HG02973 (cell line): Measurements from ENCODE around the gene STX7.

Source experiments
- ATAC-seq: cut with Tn5 transposase; IDR thresholded peaks from one replicate; pipeline ENCODE4 v1.9.1; 2021; ENCODE audit warnings: moderate library complexity; ENCODE audit not compliant: unreplicated experiment

Gene STX7

GRCh38 chr6:132478266-132478665 lies 34.6 kb downstream of the STX7 start:
- no peak for ATAC-seq

GRCh38 chr6:132476688-132477087 lies 36.2 kb downstream of the STX7 start:
- no peak for ATAC-seq

- ATAC-seq = no peak
These were observed 37.0 kb downstream of the STX7 start for GRCh38 chr6:132475925-132476324.

- ATAC-seq = no peak
These were observed 41.1 kb downstream of the STX7 start for GRCh38 chr6:132471787-132472186.

- ATAC-seq = no peak
These were observed 46.0 kb downstream of the STX7 start for GRCh38 chr6:132466952-132467351.

- peak; percentile 91 for ATAC-seq
These were observed 47.1 kb downstream of the STX7 start for GRCh38 chr6:132465530-132466485.

GRCh38 chr6:132464538-132465256 lies 48.2 kb downstream of the STX7 start:
- no peak for ATAC-seq

GRCh38 chr6:132461958-132462357 lies 51.0 kb downstream of the STX7 start:
- ATAC-seq = no peak

GRCh38 chr6:132459605-132459952 lies 53.3 kb downstream of the STX7 start:
- ATAC-seq = no peak

- no peak for ATAC-seq
These were observed 53.9 kb downstream of the STX7 start for GRCh38 chr6:132458887-132459604.

- peak; percentile 91 for ATAC-seq
These were observed 56.2 kb downstream of the STX7 start for GRCh38 chr6:132456700-132457143.

GRCh38 chr6:132446855-132447241 lies 66.1 kb downstream of the STX7 start:
- ATAC-seq = no peak

- no peak for ATAC-seq
These were observed 66.6 kb downstream of the STX7 start for GRCh38 chr6:132446141-132446854.

GRCh38 chr6:132445201-132445951 lies 67.5 kb downstream of the STX7 start:
- ATAC-seq = no peak

GRCh38 chr6:132443206-132443605 lies 69.7 kb downstream of the STX7 start:
- ATAC-seq = no peak

- ATAC-seq = no peak
These were observed 82.8 kb downstream of the STX7 start for GRCh38 chr6:132430110-132430509.

GRCh38 chr6:132425176-132425575 lies 87.7 kb downstream of the STX7 start:
- ATAC-seq = no peak

GRCh38 chr6:132423839-132424238 lies 89.1 kb downstream of the STX7 start:
- ATAC-seq = no peak

- ATAC-seq = no peak
These were observed 94.5 kb downstream of the STX7 start for GRCh38 chr6:132418235-132418965.
